Panc1 (cell line): ENCODE results near the gene ITPRID2. TPM values are rescaled to one million over a fixed set of nuclear protein-coding genes. Genes with fewer than 3 reads are reported as not detected.

Experiments used
- ATAC-seq: fragments of 200-7000 bp; cut with Tn5 transposase; 2 replicates; pipeline ENCODE4 v1.9.1; 2020; ENCODE audit warnings: mild to moderate bottlenecking, moderate library complexity
- BruUV-seq: library from RNA; stranded (reverse); fragments of 400-500 nt; replicated peaks from 2 replicates; lab custom pipeline; 2021; lab: Mats Ljungman, UMichigan
- CTCF ChIA-PET: fragments of 300-600 bp; sonication (Branson Sonifier 250); formaldehyde crosslinking; loops from one replicate; lab custom pipeline; 2022; ENCODE audit warnings: antibody characterized with exemption; lab: Charles Lee
- POLR2A ChIA-PET: fragments of 300-600 bp; sonication (Branson Sonifier 250); formaldehyde crosslinking; loops from one replicate; lab custom pipeline; 2022; ENCODE audit warnings: antibody characterized with exemption; lab: Charles Lee
- DNase-seq: peaks from one replicate; pipeline ENCODE4 v3.0.0-alpha.2; 2010; ENCODE audit warnings: low read depth, low spot score
- H3K27ac ChIP-seq: 2 replicates; pipeline ENCODE4 v1.5.1; 2011; ENCODE audit warnings: mild to moderate bottlenecking, low read length, inconsistent platforms
- H3K27me3 ChIP-seq: fragments of 200-500 bp; sonication (Bioruptor generic); 2 replicates; pipeline ENCODE4 v1.6.0; 2014; ENCODE audit warnings: low read length, inconsistent platforms; ENCODE audit not compliant: control insufficient read depth, insufficient read depth
- H3K36me3 ChIP-seq: fragments of 200-500 bp; sonication (Bioruptor generic); 2 replicates; pipeline ENCODE4 v1.5.1; 2014; ENCODE audit warnings: inconsistent platforms, mild to moderate bottlenecking, low read length, moderate library complexity; ENCODE audit not compliant: control insufficient read depth, insufficient read depth
- H3K4me1 ChIP-seq: 2 replicates; pipeline ENCODE4 v1.5.1; 2011; ENCODE audit warnings: inconsistent platforms, mild to moderate bottlenecking, low read length, moderate library complexity; ENCODE audit not compliant: control insufficient read depth, insufficient read depth
- H3K4me3 ChIP-seq, 2 experiments: 2 replicates each; pipeline ENCODE4 v1.5.1; 2011 to 2012; ENCODE audit warnings: low read depth in 2 of 2, low read length in 2 of 2, mild to moderate bottlenecking in 2 of 2, inconsistent platforms in 1 of 2, moderate library complexity in 1 of 2
- H3K9me3 ChIP-seq: fragments of 200-500 bp; sonication (Bioruptor generic); 2 replicates; pipeline ENCODE4 v1.5.1; 2014; ENCODE audit warnings: low read depth, mild to moderate bottlenecking, inconsistent platforms, low read length, moderate library complexity; ENCODE audit not compliant: control insufficient read depth, insufficient read depth
- CTCF ChIP-seq: fragments of 450-650 bp; IDR thresholded peaks from 2 replicates; pipeline ENCODE4 v1.5.1; 2017; ENCODE audit warnings: mild to moderate bottlenecking
- POLR2AphosphoS5 ChIP-seq: IDR thresholded peaks from 2 replicates; pipeline ENCODE4 v1.6.1; 2012; ENCODE audit warnings: mild to moderate bottlenecking, low read depth, low read length, moderate library complexity
- REST ChIP-seq, 2 experiments: IDR thresholded peaks; 2 replicates each; pipeline ENCODE4 v1.6.1; 2011 to 2012; ENCODE audit warnings: low read depth in 2 of 2, control low read depth in 1 of 2, low read length in 1 of 2, mild to moderate bottlenecking in 1 of 2, moderate library complexity in 1 of 2; ENCODE audit not compliant: insufficient read depth in 1 of 2
- SIN3A ChIP-seq: IDR thresholded peaks from 2 replicates; pipeline ENCODE4 v1.6.1; 2012; ENCODE audit warnings: low read depth, mild to moderate bottlenecking, low read length, moderate library complexity, borderline replicate concordance; ENCODE audit not compliant: insufficient read depth
- TCF7L2 ChIP-seq: IDR thresholded peaks from 2 replicates; pipeline ENCODE4 v1.6.1; 2011; ENCODE audit warnings: mild to moderate bottlenecking, low read depth, low read length, inconsistent platforms
- in situ Hi-C: cut with HindIII; loops from 2 replicates; pipeline ENCODE4 v1.10.0; 2016; ENCODE audit warnings: low sequenced_read_pairs, low pct_unique_long_range_greater_than_20kb
- intact Hi-C: fragments of 100-400 bp; cut with micrococcal nuclease; formaldehyde crosslinking; loops from one replicate; pipeline ENCODE4 v1.10.0; 2022; ENCODE audit not compliant: unreplicated experiment
- total RNA-seq: library from RNA; stranded (reverse); gene quantifications from one replicate; pipeline ENCODE4 v1.2.1, GENCODE V29; 2021; ENCODE audit not compliant: unreplicated experiment

ITPRID2 gene
- total RNA-seq, 1 experiment from 2014 or later, result 261 TPM

GRCh38 chr2:181884601-181885000 is 6.9 kb upstream of the ITPRID2 start:
- Histone ChIP-seq H3K9me3 (no peaks in the 10 kb centered on the region), H3K4me1 (peaks cover 15% of the 10 kb centered on the region; the same call in 1 of the 2 replicates), H3K27ac (no peak overlapping the region; the same call in 1 of the 2 replicates), H3K27me3 (no peaks in the 10 kb centered on the region), H3K4me3 (no peak overlapping the region), H3K36me3 (no peaks in the 10 kb centered on the region)
- ChIA-PET CTCF (no interaction called here), POLR2A (no interaction called here)
- intact Hi-C loops, result no loop called here
- in situ Hi-C loops, result no loop called here
- ATAC-seq (no peak), DNase-seq (no peak)
- TF ChIP-seq CTCF, result no peak
- no peak for TF ChIP-seq POLR2AphosphoS5
- TF ChIP-seq REST (IDR thresholded peaks at IDR 0.05; ENCODE audit: insufficient read depth in 1 of 2, low read depth in 2 of 2, low read length in 1 of 2), result no peak
- no peak for TF ChIP-seq TCF7L2
- no peak for TF ChIP-seq SIN3A
- BruUV-seq, result no TSS peak

GRCh38 chr2:181885096-181885495 is 6.4 kb upstream of the ITPRID2 start:
- H3K4me1 ChIP-seq, result peaks cover 20% of the 10 kb centered on the region
- TF ChIP-seq CTCF, result no peak
- no peak for TF ChIP-seq TCF7L2
- TF ChIP-seq POLR2AphosphoS5, result no peak
- TF ChIP-seq SIN3A, result no peak
- no peak for TF ChIP-seq REST (IDR thresholded peaks at IDR 0.05; ENCODE audit: insufficient read depth in 1 of 2, low read depth in 2 of 2, low read length in 1 of 2)
- no peak for ATAC-seq
- no peak overlapping the region for H3K4me3 ChIP-seq
- intact Hi-C loops (no loop called here), in situ Hi-C loops (no loop called here)
- H3K27me3 ChIP-seq, result no peaks in the 10 kb centered on the region
- no TSS peak for BruUV-seq
- no peaks in the 10 kb centered on the region for H3K36me3 ChIP-seq
- no peaks in the 10 kb centered on the region for H3K9me3 ChIP-seq
- no peak overlapping the region for H3K27ac ChIP-seq
- ChIA-PET CTCF (no interaction called here), POLR2A (no interaction called here)
- DNase-seq, result no peak
